HCT116 (cell line): ENCODE results near the gene MEDAG. TPM values are rescaled to one million over a fixed set of nuclear protein-coding genes. Genes with fewer than 3 reads are reported as not detected.

Experiments
- ATAC-seq: fragments of 200-7000 bp; cut with Tn5 transposase; 2 replicates; pipeline ENCODE4 v1.9.1; 2020; ENCODE audit warnings: mild to moderate bottlenecking, moderate library complexity
- BruUV-seq: library from RNA; stranded (reverse); fragments of 400-500 nt; replicated peaks from 2 replicates; lab custom pipeline; 2021; lab: Mats Ljungman, UMichigan
- CTCF ChIA-PET: fragments of 300-600 bp; sonication (Branson Sonifier 250); formaldehyde crosslinking; loops from one replicate; lab custom pipeline; 2021; ENCODE audit warnings: antibody characterized with exemption; lab: Charles Lee
- POLR2A ChIA-PET: fragments of 300-600, 350-600 bp; sonication (Branson Sonifier 250); formaldehyde crosslinking; loops from one replicate; lab custom pipeline; 2021; ENCODE audit warnings: antibody characterized with exemption; lab: Charles Lee
- RAD21 ChIA-PET, 2 experiments: fragments of 300-600 bp; sonication (Branson Sonifier 250); formaldehyde crosslinking; loops; one replicate each; lab custom pipeline; 2023; ENCODE audit warnings: low total read pairs in 2 of 2; ENCODE audit not compliant: uncharacterized antibody in 2 of 2, unreplicated experiment in 2 of 2, low non-redundant PET in 1 of 2; lab: Charles Lee
- DNase-seq: peaks from one replicate; pipeline ENCODE4 v3.0.0-alpha.2; 2010; ENCODE audit warnings: low read depth, low spot score
- H2AFZ ChIP-seq: fragments of 200-600 bp; shearing (Covaris generic), sonication (generic); 2 replicates; pipeline ENCODE4 v1.6.1; 2017; ENCODE audit warnings: low read depth, mixed run types, mixed read lengths, antibody characterized with exemption, low read length; ENCODE audit not compliant: poor library complexity, severe bottlenecking
- H3K27ac ChIP-seq: 2 replicates; pipeline ENCODE4 v1.5.1; 2012; ENCODE audit warnings: low read depth, low read length
- H3K27me3 ChIP-seq: fragments of 200-600 bp; sonication (generic); 2 replicates; pipeline ENCODE4 v1.6.1; 2016; ENCODE audit warnings: mixed run types, low read length, mixed read lengths; ENCODE audit not compliant: insufficient read depth
- H3K36me3 ChIP-seq, 2 experiments: fragments of 200-500 bp in 1 of 2; fragments of 200-600 bp in 1 of 2; sonication (Bioruptor generic) in 1 of 2; sonication (generic) in 1 of 2; 2 replicates each; pipeline versions ENCODE4 v1.5.1 to v1.6.1; 2014 to 2016; ENCODE audit warnings: low read length in 2 of 2, inconsistent platforms in 1 of 2, mixed read lengths in 1 of 2, mixed run types in 1 of 2; ENCODE audit not compliant: insufficient read depth in 2 of 2, control insufficient read depth in 1 of 2
- H3K4me1 ChIP-seq, 2 experiments: fragments of 200-600 bp in 1 of 2; sonication (generic) in 1 of 2; 2 replicates each; pipeline versions ENCODE4 v1.5.1 to v1.6.1; 2012 to 2017; ENCODE audit warnings: low read length in 2 of 2, inconsistent platforms in 1 of 2, mild to moderate bottlenecking in 1 of 2, mixed read lengths in 1 of 2, mixed run types in 1 of 2, moderate library complexity in 1 of 2; ENCODE audit not compliant: insufficient read depth in 2 of 2, control insufficient read depth in 1 of 2
- H3K4me2 ChIP-seq: fragments of 200-600 bp; sonication (generic); 2 replicates; pipeline ENCODE4 v1.6.1; 2017; ENCODE audit warnings: mixed run types, low read length, mixed read lengths
- H3K4me3 ChIP-seq, 2 experiments: fragments of 200-600 bp in 1 of 2; sonication (generic) in 1 of 2; replicated peaks in 1 of 2; 2 replicates each; pipeline ENCODE4 v1.5.1; 2011 to 2016; ENCODE audit warnings: low read length in 2 of 2, control low read depth in 1 of 2, low read depth in 1 of 2, mild to moderate bottlenecking in 1 of 2, mixed read lengths in 1 of 2, mixed run types in 1 of 2
- H3K79me2 ChIP-seq: fragments of 200-600 bp; sonication (generic); 2 replicates; pipeline ENCODE4 v1.6.1; 2017; ENCODE audit warnings: mild to moderate bottlenecking, mixed run types, low read length, moderate library complexity, mixed read lengths; ENCODE audit not compliant: insufficient read depth
- H3K9ac ChIP-seq: fragments of 200-600 bp; sonication (generic); 2 replicates; pipeline ENCODE4 v1.6.1; 2016; ENCODE audit warnings: low read length, mixed read lengths
- H3K9me2 ChIP-seq: fragments of 200-600 bp; sonication (generic), shearing (Covaris generic); 2 replicates; pipeline ENCODE4 v1.6.1; 2017; ENCODE audit warnings: mixed run types, mild to moderate bottlenecking, moderate library complexity; ENCODE audit not compliant: insufficient read depth
- H3K9me3 ChIP-seq, 2 experiments: fragments of 200-500 bp in 1 of 2; fragments of 200-600 bp in 1 of 2; sonication (Bioruptor generic) in 1 of 2; sonication (generic) in 1 of 2; 2 replicates each; pipeline ENCODE4 v1.6.1; 2014 to 2017; ENCODE audit warnings: low read length in 2 of 2, mixed read lengths in 2 of 2, inconsistent platforms in 1 of 2, low read depth in 1 of 2, mild to moderate bottlenecking in 1 of 2, mixed run types in 1 of 2, moderate library complexity in 1 of 2; ENCODE audit not compliant: control insufficient read depth in 1 of 2, insufficient read depth in 1 of 2
- H4K20me1 ChIP-seq: fragments of 200-600 bp; sonication (generic), shearing (Covaris generic); 2 replicates; pipeline ENCODE4 v1.6.1; 2017; ENCODE audit warnings: mixed run types, mild to moderate bottlenecking, moderate library complexity; ENCODE audit not compliant: insufficient read depth
- CBX3 ChIP-seq: IDR thresholded peaks from 2 replicates; pipeline ENCODE4 v1.6.1; 2012; ENCODE audit warnings: low read depth
- EGR1 ChIP-seq: IDR thresholded peaks from 2 replicates; pipeline ENCODE4 v1.6.1; 2012; ENCODE audit warnings: low read depth
- EZH2 ChIP-seq: fragments of 200-600 bp; sonication (generic); IDR thresholded peaks from 2 replicates; pipeline ENCODE4 v1.6.1; 2017; ENCODE audit warnings: antibody characterized with exemption, mixed run types
- FOSL1 ChIP-seq: IDR thresholded peaks from 2 replicates; pipeline ENCODE4 v1.6.1; 2012; ENCODE audit warnings: low read depth
- JUND ChIP-seq: IDR thresholded peaks from 2 replicates; pipeline ENCODE4 v1.6.1; 2012
- POLR2A ChIP-seq: IDR thresholded peaks from 2 replicates; pipeline ENCODE4 v1.7.0; 2011; ENCODE audit warnings: borderline replicate concordance; ENCODE audit not compliant: insufficient read depth, insufficient read length; ENCODE audit errors: extremely low read depth
- POLR2AphosphoS5 ChIP-seq: IDR thresholded peaks from 2 replicates; pipeline ENCODE4 v1.6.1; 2011; ENCODE audit warnings: mild to moderate bottlenecking, low read depth, low read length, moderate library complexity
- RAD21 ChIP-seq: IDR thresholded peaks from 2 replicates; pipeline ENCODE4 v1.6.1; 2012; ENCODE audit warnings: low read depth, mild to moderate bottlenecking
- SIN3A ChIP-seq: IDR thresholded peaks from 2 replicates; pipeline ENCODE4 v1.6.1; 2012; ENCODE audit warnings: low read depth
- SP1 ChIP-seq: IDR thresholded peaks from 2 replicates; pipeline ENCODE4 v1.6.1; 2012; ENCODE audit warnings: low read depth
- SRF ChIP-seq: IDR thresholded peaks from 2 replicates; pipeline ENCODE4 v1.6.1; 2012; ENCODE audit warnings: low read depth
- TCF7L2 ChIP-seq: IDR thresholded peaks from 2 replicates; pipeline ENCODE4 v1.7.0; 2011; ENCODE audit warnings: borderline replicate concordance, inconsistent platforms; ENCODE audit not compliant: insufficient read depth, insufficient read length; ENCODE audit errors: extremely low read depth
- YY1 ChIP-seq: IDR thresholded peaks from 2 replicates; pipeline ENCODE4 v1.6.1; 2011; ENCODE audit warnings: low read length, low read depth, moderate library complexity, mild to moderate bottlenecking; ENCODE audit not compliant: insufficient replicate concordance; ENCODE audit errors: extremely low read depth
- ZNF274 ChIP-seq: fragments of 200-500 bp; sonication (Bioruptor generic); IDR thresholded peaks from 2 replicates; pipeline ENCODE4 v1.6.1; 2014; ENCODE audit warnings: mild to moderate bottlenecking, low read depth, low read length, inconsistent platforms
- intact Hi-C: fragments of 100-400 bp; cut with micrococcal nuclease; formaldehyde crosslinking; loops from 2 replicates; pipeline ENCODE4 v1.10.0; 2022
- total RNA-seq: library from RNA; stranded (reverse); gene quantifications from one replicate; pipeline ENCODE4 v1.2.1, GENCODE V29; 2021; ENCODE audit not compliant: unreplicated experiment
- TF ChIP-seq, protein P1 (sequence below): IDR thresholded peaks from 2 replicates; pipeline ENCODE4 v1.6.1; 2012
- TF ChIP-seq, protein P2 (sequence below): IDR thresholded peaks from 2 replicates; pipeline ENCODE4 v1.6.1; 2012; ENCODE audit warnings: low read depth
- TF ChIP-seq, protein P3 (sequence below), 3 experiments: fragments of 200-600 bp in 1 of 3; sonication (generic) in 1 of 3; IDR thresholded peaks in 2 of 3; conservative IDR thresholded peaks in 1 of 3; 2 replicates each; pipeline ENCODE4 v1.5.1; 2012 to 2017; ENCODE audit warnings: low read depth in 2 of 3, low read length in 2 of 3, antibody characterized with exemption in 1 of 3, borderline replicate concordance in 1 of 3, control low read depth in 1 of 3, mild to moderate bottlenecking in 1 of 3, mixed read lengths in 1 of 3, mixed run types in 1 of 3, moderate library complexity in 1 of 3; ENCODE audit not compliant: insufficient read depth in 1 of 3
- TF ChIP-seq, protein P4 (sequence below): IDR thresholded peaks from 2 replicates; pipeline ENCODE4 v1.6.1; 2011; ENCODE audit warnings: mild to moderate bottlenecking, low read length, moderate library complexity; ENCODE audit not compliant: insufficient replicate concordance; ENCODE audit errors: extremely low read depth

The MEDAG gene
- total RNA-seq, 1 experiment from 2014 or later: not detected

DNA sequence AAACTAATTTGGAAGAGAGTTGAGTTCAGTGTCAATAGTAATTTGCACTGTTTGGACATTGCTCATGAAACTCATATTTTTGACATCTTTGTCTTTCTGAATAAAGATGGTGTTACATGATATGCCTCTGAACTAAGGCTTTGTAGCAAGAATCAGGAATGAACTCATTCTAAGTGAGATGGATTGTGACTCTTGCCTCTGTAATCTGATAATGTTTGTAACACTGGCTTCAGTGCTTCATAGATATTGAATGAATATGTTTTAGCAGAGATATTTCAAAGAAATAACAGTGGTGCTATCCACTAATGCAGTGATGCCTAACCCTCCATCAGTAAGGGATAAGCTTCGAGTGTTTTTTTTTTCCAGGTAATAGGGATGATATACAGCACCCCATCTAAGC lies 59.3 kb downstream of the MEDAG start:
- Histone ChIP-seq H3K9me3 (no peaks in the 10 kb centered on the region), H3K79me2 (no peaks in the 10 kb centered on the region), H3K36me3 (no peaks in the 10 kb centered on the region), H4K20me1 (no peaks in the 10 kb centered on the region), H3K4me3 (no peak overlapping the region), H3K9ac (no peak overlapping the region), H3K9me2 (no peaks in the 10 kb centered on the region), H3K27me3 (no peaks in the 10 kb centered on the region), H3K4me1 (peaks cover 7 to 9% of the 10 kb centered on the region in 2 experiments; a peak in 3 of 4 replicates), H3K4me2 (no peak overlapping the region), H3K27ac (no peak overlapping the region), H2AFZ (no peak overlapping the region)
- TF ChIP-seq JUND (no peak), RAD21 (no peak), YY1 (no peak), FOSL1 (no peak), POLR2A (no peak), SIN3A (no peak), SRF (no peak), EZH2 (no peak), ZNF274 (no peak), CBX3 (no peak), TCF7L2 (no peak), EGR1 (no peak), POLR2AphosphoS5 (no peak), SP1 (no peak)
- TF ChIP-seq, protein P1, sequence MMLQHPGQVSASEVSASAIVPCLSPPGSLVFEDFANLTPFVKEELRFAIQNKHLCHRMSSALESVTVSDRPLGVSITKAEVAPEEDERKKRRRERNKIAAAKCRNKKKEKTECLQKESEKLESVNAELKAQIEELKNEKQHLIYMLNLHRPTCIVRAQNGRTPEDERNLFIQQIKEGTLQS: no peak
- TF ChIP-seq, protein P2, sequence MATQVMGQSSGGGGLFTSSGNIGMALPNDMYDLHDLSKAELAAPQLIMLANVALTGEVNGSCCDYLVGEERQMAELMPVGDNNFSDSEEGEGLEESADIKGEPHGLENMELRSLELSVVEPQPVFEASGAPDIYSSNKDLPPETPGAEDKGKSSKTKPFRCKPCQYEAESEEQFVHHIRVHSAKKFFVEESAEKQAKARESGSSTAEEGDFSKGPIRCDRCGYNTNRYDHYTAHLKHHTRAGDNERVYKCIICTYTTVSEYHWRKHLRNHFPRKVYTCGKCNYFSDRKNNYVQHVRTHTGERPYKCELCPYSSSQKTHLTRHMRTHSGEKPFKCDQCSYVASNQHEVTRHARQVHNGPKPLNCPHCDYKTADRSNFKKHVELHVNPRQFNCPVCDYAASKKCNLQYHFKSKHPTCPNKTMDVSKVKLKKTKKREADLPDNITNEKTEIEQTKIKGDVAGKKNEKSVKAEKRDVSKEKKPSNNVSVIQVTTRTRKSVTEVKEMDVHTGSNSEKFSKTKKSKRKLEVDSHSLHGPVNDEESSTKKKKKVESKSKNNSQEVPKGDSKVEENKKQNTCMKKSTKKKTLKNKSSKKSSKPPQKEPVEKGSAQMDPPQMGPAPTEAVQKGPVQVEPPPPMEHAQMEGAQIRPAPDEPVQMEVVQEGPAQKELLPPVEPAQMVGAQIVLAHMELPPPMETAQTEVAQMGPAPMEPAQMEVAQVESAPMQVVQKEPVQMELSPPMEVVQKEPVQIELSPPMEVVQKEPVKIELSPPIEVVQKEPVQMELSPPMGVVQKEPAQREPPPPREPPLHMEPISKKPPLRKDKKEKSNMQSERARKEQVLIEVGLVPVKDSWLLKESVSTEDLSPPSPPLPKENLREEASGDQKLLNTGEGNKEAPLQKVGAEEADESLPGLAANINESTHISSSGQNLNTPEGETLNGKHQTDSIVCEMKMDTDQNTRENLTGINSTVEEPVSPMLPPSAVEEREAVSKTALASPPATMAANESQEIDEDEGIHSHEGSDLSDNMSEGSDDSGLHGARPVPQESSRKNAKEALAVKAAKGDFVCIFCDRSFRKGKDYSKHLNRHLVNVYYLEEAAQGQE: no peak
- TF ChIP-seq, protein P3, sequence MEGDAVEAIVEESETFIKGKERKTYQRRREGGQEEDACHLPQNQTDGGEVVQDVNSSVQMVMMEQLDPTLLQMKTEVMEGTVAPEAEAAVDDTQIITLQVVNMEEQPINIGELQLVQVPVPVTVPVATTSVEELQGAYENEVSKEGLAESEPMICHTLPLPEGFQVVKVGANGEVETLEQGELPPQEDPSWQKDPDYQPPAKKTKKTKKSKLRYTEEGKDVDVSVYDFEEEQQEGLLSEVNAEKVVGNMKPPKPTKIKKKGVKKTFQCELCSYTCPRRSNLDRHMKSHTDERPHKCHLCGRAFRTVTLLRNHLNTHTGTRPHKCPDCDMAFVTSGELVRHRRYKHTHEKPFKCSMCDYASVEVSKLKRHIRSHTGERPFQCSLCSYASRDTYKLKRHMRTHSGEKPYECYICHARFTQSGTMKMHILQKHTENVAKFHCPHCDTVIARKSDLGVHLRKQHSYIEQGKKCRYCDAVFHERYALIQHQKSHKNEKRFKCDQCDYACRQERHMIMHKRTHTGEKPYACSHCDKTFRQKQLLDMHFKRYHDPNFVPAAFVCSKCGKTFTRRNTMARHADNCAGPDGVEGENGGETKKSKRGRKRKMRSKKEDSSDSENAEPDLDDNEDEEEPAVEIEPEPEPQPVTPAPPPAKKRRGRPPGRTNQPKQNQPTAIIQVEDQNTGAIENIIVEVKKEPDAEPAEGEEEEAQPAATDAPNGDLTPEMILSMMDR (IDR thresholded peaks at IDR 0.05 in 2 of 3, conservative IDR thresholded peaks at IDR 0.05 in 1 of 3; ENCODE audit: borderline replicate concordance in 1 of 3, insufficient read depth in 1 of 3, low read depth in 2 of 3, low read length in 2 of 3): no peak
- TF ChIP-seq, protein P4, sequence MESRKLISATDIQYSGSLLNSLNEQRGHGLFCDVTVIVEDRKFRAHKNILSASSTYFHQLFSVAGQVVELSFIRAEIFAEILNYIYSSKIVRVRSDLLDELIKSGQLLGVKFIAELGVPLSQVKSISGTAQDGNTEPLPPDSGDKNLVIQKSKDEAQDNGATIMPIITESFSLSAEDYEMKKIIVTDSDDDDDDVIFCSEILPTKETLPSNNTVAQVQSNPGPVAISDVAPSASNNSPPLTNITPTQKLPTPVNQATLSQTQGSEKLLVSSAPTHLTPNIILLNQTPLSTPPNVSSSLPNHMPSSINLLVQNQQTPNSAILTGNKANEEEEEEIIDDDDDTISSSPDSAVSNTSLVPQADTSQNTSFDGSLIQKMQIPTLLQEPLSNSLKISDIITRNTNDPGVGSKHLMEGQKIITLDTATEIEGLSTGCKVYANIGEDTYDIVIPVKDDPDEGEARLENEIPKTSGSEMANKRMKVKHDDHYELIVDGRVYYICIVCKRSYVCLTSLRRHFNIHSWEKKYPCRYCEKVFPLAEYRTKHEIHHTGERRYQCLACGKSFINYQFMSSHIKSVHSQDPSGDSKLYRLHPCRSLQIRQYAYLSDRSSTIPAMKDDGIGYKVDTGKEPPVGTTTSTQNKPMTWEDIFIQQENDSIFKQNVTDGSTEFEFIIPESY: no peak
- intact Hi-C loops: no loop called here
- no peak for DNase-seq
- POLR2A ChIA-PET: no interaction called here
- RAD21 ChIA-PET: no interaction called here
- BruUV-seq: no TSS peak
- CTCF ChIA-PET: interaction anchor here (1.1 kb wide), 1 partner anchor 14 kb away, joined by 4 read pairs; no protein-coding TSS in a partner anchor
- ATAC-seq: no peak
